B cell (primary cell): Measurements from ENCODE around the gene IL4.

ENCODE experiments used
- EZH2 ChIP-seq: IDR thresholded peaks from 2 replicates; pipeline ENCODE4 v1.6.1; 2012; ENCODE audit warnings: borderline replicate concordance, low read depth, mild to moderate bottlenecking, moderate library complexity, low read length; ENCODE audit not compliant: insufficient read depth, poor library complexity, severe bottlenecking
- TF ChIP-seq, protein P1 (sequence below): fragments of 200-600 bp; IDR thresholded peaks from one replicate; pipeline ENCODE4 v1.8.0; 2022; ENCODE audit warnings: antibody characterized with exemption, mild to moderate bottlenecking

DNA sequence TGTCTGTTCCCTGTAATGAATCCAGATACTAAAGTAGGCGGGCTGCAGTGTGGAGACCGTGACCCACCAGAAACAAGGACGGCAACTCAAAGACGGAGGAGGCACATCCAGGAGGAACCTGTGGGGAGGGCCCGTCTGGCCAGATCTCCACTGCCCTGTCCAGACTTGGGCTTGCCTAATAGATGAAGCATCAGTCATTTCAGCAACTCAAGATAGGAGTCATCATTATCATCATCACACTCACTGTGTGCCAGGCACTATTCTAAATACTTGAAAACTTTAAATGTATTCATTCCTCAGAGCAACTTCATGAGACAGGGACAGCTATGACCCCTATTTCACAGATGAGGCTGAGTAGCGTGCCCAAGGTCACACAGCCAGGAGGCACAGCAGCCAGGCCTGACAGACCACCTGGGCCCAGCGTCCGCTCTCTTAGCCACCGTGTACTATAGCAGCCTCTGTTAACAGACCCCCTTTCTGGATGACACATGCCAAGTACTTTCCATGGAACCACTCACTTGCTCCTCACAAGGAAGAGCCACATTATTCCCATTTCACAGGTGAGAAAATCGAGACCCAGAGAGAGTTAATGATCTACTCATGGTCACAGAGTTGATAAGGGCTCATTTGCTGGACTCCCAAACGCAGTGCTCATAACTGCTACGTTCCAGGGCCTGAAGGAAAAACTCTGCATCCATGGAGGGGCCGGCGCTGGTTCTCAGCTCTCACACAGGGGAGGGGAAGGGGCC is 4.9 kb upstream of the IL4 start:
- TF ChIP-seq EZH2: no peak
- TF ChIP-seq, protein P1, sequence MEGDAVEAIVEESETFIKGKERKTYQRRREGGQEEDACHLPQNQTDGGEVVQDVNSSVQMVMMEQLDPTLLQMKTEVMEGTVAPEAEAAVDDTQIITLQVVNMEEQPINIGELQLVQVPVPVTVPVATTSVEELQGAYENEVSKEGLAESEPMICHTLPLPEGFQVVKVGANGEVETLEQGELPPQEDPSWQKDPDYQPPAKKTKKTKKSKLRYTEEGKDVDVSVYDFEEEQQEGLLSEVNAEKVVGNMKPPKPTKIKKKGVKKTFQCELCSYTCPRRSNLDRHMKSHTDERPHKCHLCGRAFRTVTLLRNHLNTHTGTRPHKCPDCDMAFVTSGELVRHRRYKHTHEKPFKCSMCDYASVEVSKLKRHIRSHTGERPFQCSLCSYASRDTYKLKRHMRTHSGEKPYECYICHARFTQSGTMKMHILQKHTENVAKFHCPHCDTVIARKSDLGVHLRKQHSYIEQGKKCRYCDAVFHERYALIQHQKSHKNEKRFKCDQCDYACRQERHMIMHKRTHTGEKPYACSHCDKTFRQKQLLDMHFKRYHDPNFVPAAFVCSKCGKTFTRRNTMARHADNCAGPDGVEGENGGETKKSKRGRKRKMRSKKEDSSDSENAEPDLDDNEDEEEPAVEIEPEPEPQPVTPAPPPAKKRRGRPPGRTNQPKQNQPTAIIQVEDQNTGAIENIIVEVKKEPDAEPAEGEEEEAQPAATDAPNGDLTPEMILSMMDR: no peak
